Uterus (tissue), 2 donors: ENCODE results near the gene ARL4C.

Experiments used
- POLR2A ChIP-seq, 2 donors: fragments of 450-650 bp; IDR thresholded peaks; one replicate each; pipeline ENCODE4 v1.6.1; 2016; ENCODE audit warnings: antibody characterized with exemption in 2 of 2, mild to moderate bottlenecking in 1 of 2, moderate library complexity in 1 of 2
- TF ChIP-seq, protein P1 (sequence below), 4 experiments: fragments of 200-600 bp in 2 of 4; fragments of 450-650 bp in 2 of 4; sonication (generic) in 2 of 4; IDR thresholded peaks; one replicate each; pipeline ENCODE4 v1.5.1; 2016 to 2019; ENCODE audit warnings: antibody characterized with exemption in 4 of 4, mild to moderate bottlenecking in 2 of 4, moderate library complexity in 1 of 4

DNA sequence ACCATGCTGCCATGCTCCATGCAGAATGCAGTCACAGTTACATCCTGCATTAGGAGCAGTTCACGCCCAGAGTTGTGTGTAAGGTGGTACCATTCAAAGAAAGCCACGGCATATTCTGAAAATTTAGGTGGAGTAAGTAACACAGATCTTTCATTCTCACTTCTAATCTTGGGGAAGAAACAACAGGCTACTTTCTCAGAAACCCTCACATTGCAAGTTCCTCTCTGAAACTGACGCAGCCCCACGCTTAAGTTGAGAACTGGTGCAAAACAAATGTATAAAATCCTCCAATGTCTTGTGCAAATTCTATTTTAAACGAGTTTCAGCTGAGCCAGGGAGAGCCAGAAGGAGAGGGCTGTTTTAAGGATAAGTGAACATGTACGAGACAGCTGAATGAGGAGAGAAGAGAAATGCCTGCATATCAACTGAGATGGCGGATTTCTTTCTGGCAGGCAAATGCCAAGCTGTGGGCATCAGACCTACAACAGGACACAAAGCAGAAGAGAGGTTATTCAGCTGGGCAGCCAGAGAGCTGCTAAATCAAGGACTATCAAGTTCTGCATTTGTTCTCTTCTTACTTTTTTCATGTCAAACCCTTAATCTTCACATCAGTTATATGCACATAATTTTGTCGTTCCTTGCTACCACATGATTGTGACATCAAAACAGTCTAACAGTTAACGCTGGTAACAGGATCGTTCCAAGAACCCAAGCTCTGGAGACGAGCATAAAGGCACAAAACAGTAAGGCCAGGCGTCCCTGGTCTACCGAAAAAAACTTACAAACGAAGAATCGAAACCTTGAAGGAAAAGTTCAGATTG, 6.4 kb downstream of the ARL4C start:
- TF ChIP-seq, protein P1, sequence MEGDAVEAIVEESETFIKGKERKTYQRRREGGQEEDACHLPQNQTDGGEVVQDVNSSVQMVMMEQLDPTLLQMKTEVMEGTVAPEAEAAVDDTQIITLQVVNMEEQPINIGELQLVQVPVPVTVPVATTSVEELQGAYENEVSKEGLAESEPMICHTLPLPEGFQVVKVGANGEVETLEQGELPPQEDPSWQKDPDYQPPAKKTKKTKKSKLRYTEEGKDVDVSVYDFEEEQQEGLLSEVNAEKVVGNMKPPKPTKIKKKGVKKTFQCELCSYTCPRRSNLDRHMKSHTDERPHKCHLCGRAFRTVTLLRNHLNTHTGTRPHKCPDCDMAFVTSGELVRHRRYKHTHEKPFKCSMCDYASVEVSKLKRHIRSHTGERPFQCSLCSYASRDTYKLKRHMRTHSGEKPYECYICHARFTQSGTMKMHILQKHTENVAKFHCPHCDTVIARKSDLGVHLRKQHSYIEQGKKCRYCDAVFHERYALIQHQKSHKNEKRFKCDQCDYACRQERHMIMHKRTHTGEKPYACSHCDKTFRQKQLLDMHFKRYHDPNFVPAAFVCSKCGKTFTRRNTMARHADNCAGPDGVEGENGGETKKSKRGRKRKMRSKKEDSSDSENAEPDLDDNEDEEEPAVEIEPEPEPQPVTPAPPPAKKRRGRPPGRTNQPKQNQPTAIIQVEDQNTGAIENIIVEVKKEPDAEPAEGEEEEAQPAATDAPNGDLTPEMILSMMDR (IDR thresholded peaks at IDR 0.05), result no peak
- TF ChIP-seq POLR2A (IDR thresholded peaks at IDR 0.05), result no peak
